CD4-positive, alpha-beta T cell treated with Interleukin-10 for 1 hour (primary cell): Measurements from ENCODE around the gene SERPIND1.

Experiments used
- DNase-seq: peaks from one replicate; pipeline ENCODE4 v3.0.0-alpha.2; 2020

Gene SERPIND1

DNA sequence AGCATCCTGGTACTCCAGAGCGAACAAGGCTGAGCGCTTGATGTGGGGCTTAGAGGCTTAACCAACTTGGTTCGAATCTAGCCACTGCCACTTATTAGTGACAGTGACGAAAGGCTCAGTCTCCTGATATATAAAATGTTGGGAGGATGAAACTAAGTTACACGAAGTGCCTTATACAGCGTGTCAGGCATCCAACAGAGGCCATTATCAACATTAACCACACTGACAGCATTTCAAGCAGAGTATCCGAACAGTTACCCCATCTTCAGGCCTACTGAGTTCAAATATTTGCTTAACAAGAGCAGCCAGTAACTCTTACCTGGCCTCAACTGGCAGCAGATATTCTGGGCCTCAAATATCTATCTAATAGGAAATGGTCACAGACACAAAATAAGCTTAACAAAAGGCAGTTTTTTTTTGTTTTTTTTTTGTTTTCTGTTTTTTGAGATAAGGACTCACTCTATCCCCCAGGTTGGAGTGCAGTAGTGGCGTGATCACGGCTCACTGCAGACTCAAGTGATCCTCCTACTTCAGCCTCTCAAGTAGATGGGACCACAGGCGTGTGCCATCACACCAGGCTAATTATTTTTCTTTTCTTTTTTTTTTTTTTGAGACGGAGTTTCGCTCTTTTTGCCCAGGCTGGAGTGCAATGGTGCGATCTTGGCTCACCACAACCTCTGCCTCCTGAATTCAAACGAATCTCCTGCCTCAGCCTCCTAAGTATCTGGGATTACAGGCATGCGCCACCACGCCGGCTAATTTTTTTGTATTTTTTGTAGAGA lies 2.9 kb downstream of the SERPIND1 start:
- no peak for DNase-seq

DNA sequence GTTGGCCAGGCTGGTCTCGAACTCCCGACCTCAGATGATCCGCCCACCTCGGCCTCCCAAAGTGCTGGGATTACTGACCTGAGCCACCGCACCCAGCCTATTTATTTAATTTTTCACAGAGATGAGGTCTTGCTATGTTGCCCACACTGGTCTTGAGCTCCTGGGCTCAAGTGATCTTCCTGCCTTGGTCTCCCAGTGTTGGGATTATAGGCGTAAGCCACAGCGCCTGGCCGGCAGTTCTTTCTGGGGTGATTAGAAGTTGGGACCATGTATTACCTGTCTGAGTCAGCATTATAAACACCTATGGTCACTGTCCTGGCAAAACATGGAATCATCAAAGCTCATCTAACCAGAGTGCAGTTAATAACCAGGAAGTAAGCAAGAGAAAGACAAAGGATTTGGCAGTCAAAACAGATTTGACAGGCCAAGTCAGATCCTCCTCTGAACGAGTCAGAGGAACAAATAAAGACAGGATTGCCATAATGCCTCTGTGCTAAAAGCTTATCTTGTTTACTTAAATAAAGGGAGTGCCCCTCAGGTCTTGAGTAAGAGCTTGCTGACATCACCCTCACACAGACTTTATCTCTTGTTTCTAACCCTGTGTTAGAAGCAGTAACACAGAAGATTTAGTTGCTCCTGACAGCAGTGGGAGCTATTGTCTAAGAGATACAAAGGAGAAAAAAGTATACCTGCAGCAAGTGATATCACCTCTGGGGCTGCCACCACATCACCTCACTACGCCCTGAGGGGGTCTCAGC lies 3.7 kb downstream of the SERPIND1 start:
- DNase-seq: no peak

DNA sequence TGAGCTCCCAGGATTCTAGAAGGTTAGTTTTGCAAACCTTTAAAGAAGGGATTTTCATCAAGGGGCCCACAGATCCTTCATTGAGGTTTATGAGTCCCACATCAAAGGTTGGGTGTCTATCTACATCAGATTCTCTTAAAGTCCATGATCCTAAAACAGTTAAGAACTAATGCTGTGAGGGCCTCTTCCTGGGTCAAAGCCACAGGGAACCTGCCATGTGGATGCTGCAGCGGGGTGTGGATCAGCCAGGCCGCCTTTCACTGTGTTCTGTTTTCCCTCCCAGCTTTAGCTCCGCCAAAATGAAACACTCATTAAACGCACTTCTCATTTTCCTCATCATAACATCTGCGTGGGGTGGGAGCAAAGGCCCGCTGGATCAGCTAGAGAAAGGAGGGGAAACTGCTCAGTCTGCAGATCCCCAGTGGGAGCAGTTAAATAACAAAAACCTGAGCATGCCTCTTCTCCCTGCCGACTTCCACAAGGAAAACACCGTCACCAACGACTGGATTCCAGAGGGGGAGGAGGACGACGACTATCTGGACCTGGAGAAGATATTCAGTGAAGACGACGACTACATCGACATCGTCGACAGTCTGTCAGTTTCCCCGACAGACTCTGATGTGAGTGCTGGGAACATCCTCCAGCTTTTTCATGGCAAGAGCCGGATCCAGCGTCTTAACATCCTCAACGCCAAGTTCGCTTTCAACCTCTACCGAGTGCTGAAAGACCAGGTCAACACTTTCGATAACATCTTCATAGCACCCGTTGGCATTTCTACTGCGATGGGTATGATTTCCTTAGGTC lies 5.3 kb downstream of the SERPIND1 start:
- DNase-seq: no peak

DNA sequence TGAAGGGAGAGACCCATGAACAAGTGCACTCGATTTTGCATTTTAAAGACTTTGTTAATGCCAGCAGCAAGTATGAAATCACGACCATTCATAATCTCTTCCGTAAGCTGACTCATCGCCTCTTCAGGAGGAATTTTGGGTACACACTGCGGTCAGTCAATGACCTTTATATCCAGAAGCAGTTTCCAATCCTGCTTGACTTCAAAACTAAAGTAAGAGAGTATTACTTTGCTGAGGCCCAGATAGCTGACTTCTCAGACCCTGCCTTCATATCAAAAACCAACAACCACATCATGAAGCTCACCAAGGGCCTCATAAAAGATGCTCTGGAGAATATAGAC lies 5.9 kb downstream of the SERPIND1 start:
- no peak for DNase-seq

DNA sequence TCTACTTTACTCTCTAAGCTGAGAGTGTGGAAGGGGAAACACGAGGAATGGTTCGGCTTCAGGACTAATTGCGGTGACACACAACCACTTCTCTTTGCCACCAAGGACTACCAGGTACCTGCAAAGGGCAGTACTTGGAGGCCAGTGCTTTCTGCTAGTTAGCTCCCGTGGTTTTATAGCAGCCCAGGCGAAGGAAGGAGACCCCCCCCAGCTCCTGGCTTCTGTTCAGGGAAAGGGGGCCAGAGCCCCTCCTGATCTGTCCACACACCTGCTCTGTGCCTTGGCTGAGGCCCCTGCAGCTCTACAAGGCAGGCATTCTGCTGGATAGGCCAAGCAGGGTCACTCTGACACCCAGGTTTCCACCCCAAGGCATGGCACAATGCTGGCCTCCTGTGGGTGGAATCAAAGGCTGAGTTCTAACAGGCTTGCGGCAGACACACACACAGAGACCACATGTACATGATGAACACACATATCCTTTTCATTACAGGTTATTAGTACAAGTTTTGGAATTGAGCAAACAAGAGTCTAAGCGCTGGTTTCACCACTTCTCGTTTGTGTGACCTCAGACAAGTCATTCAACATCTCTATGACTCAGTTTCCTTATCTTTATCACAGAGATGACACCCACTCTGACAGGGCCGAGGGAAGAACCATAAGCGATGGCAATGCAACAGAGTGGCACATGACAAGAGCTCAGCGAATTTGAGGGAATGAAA lies 7.5 kb downstream of the SERPIND1 start:
- DNase-seq: no peak

DNA sequence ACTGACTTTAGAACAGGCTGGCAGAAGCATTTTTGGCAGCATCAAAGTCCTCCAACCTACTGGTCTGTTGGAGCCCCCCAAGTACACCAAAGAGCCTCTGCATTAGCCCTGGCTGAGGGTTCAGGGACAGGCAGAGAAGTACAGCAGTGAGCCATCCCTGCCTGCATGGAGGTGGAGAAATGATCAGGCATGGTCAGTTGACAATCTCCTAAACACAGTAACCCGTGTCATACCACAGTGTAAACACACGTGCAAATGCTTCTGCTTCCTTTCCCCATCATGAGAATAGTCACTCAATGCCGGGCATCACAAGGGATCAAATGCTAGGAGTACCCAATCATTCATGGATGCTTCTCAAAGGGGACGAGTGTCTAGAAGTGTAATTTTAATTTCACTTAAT lies 8.2 kb downstream of the SERPIND1 start:
- no peak for DNase-seq

DNA sequence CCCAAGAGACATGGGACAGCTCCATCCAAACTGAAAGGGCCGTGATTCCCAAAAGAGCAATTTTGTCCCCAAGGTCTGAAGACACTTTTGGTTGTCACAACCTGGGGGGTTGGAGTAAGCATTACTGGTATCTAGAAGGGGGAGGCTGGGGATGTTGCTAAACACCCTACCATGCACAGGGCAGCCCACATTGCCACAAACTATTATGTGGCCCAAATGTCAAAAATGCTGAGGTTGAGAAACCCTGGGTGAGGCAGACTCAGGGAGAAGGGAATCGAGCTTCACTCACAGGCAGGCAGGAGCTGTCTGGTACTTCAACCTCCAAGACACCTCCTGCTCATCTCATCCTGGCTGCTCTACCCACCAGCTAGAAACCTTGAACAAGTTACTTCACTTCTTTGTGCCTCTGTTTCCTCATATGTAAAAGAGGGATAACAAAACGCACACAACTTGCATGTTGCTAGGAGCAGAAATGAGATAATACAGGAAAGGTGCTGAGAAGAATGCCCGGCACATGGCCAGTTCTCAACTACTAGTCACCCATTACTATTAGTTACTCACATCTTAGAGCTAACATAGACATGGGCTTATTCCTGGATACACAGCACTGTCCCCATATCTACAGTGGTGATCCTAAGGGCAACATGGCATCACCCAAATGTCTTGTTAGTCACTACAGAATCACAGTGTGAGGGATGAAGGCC lies 8.8 kb downstream of the SERPIND1 start:
- DNase-seq: no peak

DNA sequence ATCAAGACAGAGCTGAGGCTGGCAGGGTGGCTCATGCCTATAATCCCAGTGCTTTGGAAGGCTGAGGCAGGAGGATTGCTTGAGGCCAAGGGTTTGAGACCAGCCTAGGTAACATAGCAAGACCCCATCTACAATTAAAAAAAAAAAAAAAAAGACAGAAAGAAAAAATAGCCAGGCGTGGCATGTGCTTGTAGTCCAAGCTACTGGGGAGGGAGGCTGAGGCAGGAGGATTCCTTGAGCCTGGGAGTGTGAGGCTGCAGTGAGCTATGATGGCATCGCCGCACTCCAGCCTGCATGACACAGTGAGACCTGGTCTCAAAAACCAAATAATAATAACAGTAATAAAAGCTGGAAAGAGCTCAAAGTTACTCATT lies 9.4 kb downstream of the SERPIND1 start:
- DNase-seq: no peak

DNA sequence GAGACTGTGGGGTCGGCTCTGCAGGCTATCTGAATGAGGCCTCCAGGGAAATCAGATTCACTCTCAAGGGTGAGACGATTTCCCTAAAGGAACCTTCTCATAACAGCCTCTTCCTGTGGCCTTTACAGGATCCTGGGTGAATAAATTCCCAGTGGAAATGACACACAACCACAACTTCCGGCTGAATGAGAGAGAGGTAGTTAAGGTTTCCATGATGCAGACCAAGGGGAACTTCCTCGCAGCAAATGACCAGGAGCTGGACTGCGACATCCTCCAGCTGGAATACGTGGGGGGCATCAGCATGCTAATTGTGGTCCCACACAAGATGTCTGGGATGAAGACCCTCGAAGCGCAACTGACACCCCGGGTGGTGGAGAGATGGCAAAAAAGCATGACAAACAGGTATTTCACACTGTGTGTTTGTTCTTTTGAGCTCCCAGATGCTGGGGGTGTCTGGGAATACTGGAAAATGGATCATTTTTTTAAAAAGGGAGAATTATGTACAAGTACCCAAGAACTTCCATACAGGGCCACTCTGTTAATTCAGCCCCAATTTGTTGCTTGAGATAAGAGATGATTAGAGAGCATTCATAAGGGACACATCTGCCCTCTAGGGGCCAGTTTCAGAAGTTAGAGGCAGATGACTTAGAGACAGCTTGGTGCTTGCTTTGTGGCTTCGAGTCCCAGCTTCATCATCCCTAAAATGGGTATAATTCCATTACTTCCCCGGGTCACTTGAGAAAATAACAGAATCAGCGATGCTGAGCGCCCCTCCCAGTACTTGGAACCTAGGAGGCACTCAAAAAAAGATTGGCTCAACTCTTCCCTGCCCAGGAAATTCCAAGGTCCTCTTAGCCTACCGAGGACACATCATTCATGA lies 10.2 kb downstream of the SERPIND1 start:
- DNase-seq: peak; percentile 62

DNA sequence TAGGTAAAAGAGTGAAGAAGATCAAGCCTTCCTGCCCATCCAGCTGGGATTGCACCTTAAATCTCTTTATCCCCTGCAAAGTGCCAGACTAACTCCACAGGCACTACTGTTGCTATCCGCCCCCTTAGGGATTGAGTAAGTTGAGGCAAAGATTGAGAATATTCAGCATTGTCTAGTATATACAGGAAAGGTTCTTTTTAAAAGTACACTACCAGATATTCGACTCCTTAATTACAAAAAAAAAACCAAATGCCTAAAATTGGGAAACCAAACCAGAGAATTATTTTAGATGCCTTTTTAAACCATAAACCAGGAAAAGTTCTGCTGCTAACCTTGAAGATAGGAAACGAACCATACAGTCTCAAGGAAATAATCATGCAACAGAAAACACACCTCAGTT lies 11.5 kb downstream of the SERPIND1 start:
- DNase-seq: no peak

DNA sequence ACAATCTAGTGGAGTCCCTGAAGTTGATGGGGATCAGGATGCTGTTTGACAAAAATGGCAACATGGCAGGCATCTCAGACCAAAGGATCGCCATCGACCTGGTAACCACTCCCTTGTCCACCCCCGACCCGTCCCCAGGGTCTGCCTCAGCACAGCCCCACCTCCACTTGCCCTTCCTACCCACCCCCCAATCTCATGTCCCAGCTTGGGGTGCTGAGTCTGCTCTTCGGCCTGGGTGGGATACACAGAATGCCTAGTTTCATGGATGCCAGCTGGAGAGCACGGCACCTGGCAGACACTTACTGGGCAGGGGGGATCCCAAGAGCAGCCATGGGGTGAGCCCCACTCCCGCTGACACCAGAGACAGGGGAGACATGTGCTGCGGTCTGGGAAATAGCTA lies 12.1 kb downstream of the SERPIND1 start:
- no peak for DNase-seq

DNA sequence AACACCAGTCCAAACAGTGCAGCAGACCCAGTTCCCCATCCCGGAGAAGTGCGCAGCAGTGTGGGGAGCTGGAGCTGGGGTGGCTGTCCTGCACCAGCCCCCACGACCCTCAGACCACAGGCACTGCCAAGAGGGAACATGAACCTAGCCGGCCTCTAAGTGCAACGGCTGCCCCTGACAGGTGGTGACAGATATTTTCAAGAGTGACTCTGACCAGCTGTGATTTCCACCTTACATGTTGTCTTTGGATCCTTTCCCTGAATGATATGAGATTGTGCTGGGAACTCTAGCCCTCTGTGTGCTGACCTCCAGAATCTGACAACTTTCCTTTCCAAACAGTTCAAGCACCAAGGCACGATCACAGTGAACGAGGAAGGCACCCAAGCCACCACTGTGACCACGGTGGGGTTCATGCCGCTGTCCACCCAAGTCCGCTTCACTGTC lies 12.6 kb downstream of the SERPIND1 start:
- DNase-seq: no peak

DNA sequence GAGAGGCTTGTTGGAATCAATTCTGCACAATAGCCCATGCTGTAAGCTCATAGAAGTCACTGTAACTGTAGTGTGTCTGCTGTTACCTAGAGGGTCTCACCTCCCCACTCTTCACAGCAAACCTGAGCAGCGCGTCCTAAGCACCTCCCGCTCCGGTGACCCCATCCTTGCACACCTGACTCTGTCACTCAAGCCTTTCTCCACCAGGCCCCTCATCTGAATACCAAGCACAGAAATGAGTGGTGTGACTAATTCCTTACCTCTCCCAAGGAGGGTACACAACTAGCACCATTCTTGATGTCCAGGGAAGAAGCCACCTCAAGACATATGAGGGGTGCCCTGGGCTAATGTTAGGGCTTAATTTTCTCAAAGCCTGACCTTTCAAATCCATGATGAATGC lies 13.3 kb downstream of the SERPIND1 start:
- DNase-seq: no peak

DNA sequence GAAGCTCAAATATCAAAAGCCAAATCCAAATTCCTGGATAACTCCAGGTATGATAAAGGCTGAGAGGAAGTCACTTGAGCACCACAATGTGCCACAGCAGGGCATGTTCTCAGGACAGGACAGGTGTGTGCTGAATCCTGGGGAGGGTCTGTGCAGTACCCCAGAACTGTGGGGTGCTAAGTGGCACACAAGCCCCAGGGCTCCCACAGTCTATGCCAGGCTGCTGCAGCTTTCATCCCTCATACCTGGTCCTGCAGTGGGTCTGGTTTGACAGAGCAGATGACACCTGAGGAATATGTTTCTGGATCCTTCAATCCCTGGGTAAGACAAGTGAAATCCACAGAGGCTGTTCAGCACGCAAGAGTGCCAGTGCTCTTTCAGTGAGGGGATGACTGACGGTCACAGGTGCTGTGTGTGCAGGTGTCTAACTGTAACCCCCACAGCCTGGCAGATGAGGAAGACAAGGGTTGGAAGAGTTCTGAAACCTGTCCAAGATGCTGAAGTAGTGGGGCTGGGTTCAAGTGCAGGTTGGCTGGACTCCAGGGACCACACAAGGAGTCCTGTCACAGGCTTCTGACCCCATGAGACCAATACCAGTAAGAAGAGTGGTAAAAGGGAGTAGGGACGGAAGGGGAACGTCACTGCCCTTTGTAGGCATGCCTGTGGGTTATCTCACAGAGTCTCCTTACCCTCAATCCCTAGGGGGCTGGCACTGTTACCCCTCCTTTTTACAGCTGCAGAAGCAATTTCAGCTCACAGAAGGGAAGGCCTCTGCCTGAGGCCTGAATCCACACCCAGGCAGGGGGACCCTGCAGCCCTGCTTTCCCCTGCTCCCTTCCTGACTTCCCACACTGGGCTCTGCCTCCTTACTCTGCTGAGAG lies 14.1 kb downstream of the SERPIND1 start:
- no peak for DNase-seq

DNA sequence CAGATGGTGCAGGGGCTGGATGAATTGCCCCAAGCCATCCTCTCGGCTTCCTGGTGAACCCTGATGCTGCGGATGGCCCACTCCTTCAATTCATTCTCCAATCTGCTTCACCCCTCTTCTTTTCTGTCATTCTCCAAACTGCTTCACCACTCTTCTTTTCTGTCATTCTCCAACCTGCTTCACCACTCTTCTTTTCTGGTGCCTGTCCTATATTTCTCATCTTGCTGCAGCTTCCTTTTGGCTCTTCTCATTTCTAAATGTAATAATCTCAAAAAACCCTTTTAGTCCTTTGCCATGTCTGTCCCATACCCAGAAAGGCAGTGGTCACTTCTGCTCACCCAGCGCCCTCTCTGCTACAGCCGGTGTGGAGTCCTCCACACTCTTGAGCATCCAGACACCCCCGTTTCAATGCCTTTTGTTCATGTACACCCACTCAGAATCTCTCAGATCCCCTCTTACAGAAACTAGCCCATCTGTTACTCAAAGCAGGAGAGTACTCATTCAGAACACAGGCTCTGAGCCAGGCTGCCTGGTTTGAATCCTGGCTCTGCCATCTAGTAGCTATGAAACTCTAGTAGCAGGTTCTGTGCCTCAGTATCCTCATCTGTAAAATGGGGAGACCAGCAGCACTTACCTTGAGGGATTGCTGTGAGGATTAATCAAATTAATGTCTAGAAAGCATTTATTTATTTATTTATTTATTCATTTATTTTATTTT lies 14.9 kb downstream of the SERPIND1 start:
- DNase-seq: no peak

DNA sequence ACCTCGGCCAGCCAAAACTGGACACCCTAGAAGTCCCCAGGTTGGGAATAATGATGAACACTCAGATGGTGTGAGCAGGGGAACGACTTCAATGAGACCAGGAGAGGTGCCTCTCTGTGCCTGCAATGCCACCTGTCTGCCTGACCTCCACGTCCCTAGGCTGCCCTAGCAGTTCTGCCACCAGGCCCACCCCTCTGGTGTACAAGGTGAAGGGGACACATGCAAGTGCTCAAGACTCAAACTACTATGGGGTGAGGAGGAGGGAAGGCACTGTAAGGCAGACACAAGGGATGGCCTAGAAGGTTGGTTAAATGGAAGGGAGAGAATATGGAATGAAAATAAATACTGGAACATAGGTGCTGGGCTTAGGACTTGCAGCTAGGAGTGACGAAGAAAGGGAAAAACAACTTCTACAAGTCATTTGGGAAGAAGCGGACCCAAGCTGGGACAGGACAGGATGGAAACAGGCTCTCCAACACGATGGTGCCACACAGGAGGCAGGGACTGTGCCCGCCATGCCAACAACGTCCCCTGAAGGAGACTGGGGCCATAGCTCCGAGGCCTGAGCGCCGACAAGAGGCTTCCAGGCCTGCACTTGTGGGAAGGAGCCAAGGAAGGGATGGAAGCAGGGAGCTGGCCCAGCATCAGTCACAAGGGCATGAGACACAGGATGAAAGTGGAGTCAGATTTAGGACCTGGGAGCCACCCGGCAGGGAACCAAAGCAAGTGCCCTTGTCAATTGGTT lies 18.5 kb downstream of the SERPIND1 start:
- no peak for DNase-seq

DNA sequence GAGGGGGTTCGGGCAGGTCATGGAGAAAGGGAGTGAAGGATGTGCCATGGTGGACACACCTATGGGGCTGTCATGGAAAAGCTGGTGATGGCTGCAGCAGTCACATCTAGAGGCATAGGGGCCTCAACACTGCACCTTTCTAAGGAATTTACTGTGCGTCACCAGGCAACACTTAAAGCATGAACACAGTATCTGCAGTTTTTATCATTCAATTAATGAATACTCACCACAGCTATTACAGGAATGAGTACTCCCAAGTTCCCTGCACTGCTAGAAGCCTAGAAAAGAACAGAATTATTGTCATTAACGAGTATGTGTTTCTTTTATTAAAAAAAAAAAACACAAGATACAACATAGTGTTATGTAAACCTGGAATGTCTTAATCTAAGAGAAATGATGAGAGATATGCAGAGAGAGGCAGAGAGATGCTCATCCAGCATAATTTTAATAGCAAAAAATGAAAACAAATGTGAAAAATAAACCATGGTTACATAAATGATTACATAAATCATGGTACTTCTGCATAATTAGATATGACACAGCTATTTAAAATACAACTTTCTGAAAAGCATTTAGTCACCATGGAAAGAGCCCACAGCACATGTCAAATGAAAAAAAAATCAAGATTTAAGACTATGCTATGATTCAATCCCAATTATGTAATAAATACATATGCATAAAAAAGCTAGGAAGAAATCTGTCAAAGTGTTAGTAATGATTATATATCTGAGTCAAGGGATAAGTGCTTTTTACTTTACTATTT lies 19.2 kb downstream of the SERPIND1 start:
- no peak for DNase-seq
